Measurements from ENCODE around the gene DHX35.

DHX35 gene

GRCh38 chr20:38927902-38928578 is 34.1 kb upstream of the DHX35 start:
- Histone ChIP-seq H3K9ac (ENCODE audit: low read length) (peak overlapping the region; percentile 13), H3K27ac (ENCODE audit: low read depth, low read length) (peak overlapping the region; percentile 20), H3K27me3 (ENCODE audit: control insufficient read depth in 1 of 2, insufficient read depth in 2 of 2, low read length in 2 of 2) (no peaks in the 10 kb centered on the region), H3K4me1 (ENCODE audit: insufficient read depth, low read length) (peaks cover 21% of the 10 kb centered on the region), H3K4me3 (ENCODE audit: low read depth in 1 of 2, low read length in 2 of 2) (peak overlapping the region; percentile 25 to 35), H3K9me3 (ENCODE audit: low read length) (no peaks in the 10 kb centered on the region), H3K36me3 (ENCODE audit: insufficient read depth, low read length) (no peaks in the 10 kb centered on the region)

GRCh38 chr20:38930242-38930569 is 31.9 kb upstream of the DHX35 start:
- no peaks in the 10 kb centered on the region for H3K36me3 ChIP-seq (ENCODE audit: insufficient read depth, low read length)
- H3K4me1 ChIP-seq (ENCODE audit: insufficient read depth, low read length) = peaks cover 21% of the 10 kb centered on the region
- H3K27ac ChIP-seq (ENCODE audit: low read depth, low read length) = peak overlapping the region; percentile 5
- H3K9ac ChIP-seq (ENCODE audit: low read length) = no peak overlapping the region
- H3K4me3 ChIP-seq (ENCODE audit: low read depth in 1 of 2, low read length in 2 of 2) = no peak overlapping the region
- H3K27me3 ChIP-seq (ENCODE audit: control insufficient read depth in 1 of 2, insufficient read depth in 2 of 2, low read length in 2 of 2) = no peaks in the 10 kb centered on the region
- no peaks in the 10 kb centered on the region for H3K9me3 ChIP-seq (ENCODE audit: low read length)

- Histone ChIP-seq H3K4me3 (ENCODE audit: low read depth in 1 of 2, low read length in 2 of 2) (no peak overlapping the region), H3K27ac (ENCODE audit: low read depth, low read length) (no peak overlapping the region), H3K9ac (ENCODE audit: low read length) (no peak overlapping the region), H3K9me3 (ENCODE audit: low read length) (no peaks in the 10 kb centered on the region), H3K4me1 (ENCODE audit: insufficient read depth, low read length) (peaks cover 21% of the 10 kb centered on the region), H3K36me3 (ENCODE audit: insufficient read depth, low read length) (no peaks in the 10 kb centered on the region), H3K27me3 (ENCODE audit: control insufficient read depth in 1 of 2, insufficient read depth in 2 of 2, low read length in 2 of 2) (no peaks in the 10 kb centered on the region)
Measured at GRCh38 chr20:38931984-38932383, 30.2 kb upstream of the DHX35 start.

GRCh38 chr20:38932457-38933120 is 29.6 kb upstream of the DHX35 start:
- no peaks in the 10 kb centered on the region for H3K36me3 ChIP-seq (ENCODE audit: insufficient read depth, low read length)
- H3K9me3 ChIP-seq (ENCODE audit: low read length) = no peaks in the 10 kb centered on the region
- no peaks in the 10 kb centered on the region for H3K27me3 ChIP-seq (ENCODE audit: control insufficient read depth in 1 of 2, insufficient read depth in 2 of 2, low read length in 2 of 2)
- H3K4me3 ChIP-seq (ENCODE audit: low read depth in 1 of 2, low read length in 2 of 2) = no peak overlapping the region
- no peak overlapping the region for H3K9ac ChIP-seq (ENCODE audit: low read length)
- H3K27ac ChIP-seq (ENCODE audit: low read depth, low read length) = no peak overlapping the region
- H3K4me1 ChIP-seq (ENCODE audit: insufficient read depth, low read length) = peaks cover 21% of the 10 kb centered on the region

DNA sequence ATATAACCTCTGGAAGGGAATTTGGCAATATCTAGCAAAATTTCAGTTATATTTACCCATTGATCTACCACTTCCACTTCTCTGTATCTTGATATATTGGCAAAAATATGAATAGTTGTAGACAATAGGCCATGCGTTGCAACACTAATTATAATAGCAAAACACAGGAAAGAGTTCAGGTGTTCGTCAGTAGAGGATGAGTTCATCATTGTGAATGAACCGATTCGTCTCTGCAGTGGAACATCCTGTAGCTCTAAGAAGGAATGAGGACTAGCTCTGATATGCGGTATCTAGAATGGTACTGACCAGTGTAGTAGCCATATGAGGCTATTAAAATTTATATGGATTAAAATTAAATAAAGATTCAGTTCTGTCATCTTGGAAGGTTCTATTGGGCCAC is 27.6 kb upstream of the DHX35 start:
- H3K4me1 ChIP-seq (ENCODE audit: insufficient read depth, low read length) = peaks cover 17% of the 10 kb centered on the region

DNA sequence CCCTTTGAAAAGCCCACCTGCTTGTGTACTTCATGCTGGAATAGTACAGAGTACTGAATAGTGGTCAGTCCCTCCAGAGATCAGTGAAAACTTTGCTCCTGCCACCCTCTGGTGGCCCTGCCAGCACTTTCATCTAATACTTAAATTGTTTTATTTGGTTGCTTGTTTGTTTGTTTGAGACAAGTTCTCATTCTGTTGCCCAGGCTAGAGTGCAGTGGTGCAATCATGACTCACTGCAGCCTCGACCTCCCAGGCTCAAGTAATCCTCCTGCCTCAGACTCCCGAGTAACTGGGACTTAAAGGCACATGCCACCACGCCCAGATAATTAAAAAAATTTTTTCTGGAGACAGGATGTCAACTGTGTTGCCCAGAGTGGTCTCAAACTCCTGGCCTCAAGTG is 26.9 kb upstream of the DHX35 start:
- no peaks in the 10 kb centered on the region for H3K9me3 ChIP-seq (ENCODE audit: low read length)
- no peak overlapping the region for H3K27ac ChIP-seq (ENCODE audit: low read depth, low read length)
- H3K27me3 ChIP-seq (ENCODE audit: control insufficient read depth in 1 of 2, insufficient read depth in 2 of 2, low read length in 2 of 2) = no peaks in the 10 kb centered on the region
- no peaks in the 10 kb centered on the region for H3K36me3 ChIP-seq (ENCODE audit: insufficient read depth, low read length)
- peaks cover 17% of the 10 kb centered on the region for H3K4me1 ChIP-seq (ENCODE audit: insufficient read depth, low read length)
- H3K9ac ChIP-seq (ENCODE audit: low read length) = no peak overlapping the region
- no peak overlapping the region for H3K4me3 ChIP-seq (ENCODE audit: low read depth in 1 of 2, low read length in 2 of 2)

More for the DNA sequence above, 27.6 kb upstream of the DHX35 start:
- H3K4me3 ChIP-seq (ENCODE audit: low read depth in 1 of 2, low read length in 2 of 2) = no peak overlapping the region
- no peaks in the 10 kb centered on the region for H3K27me3 ChIP-seq (ENCODE audit: control insufficient read depth in 1 of 2, insufficient read depth in 2 of 2, low read length in 2 of 2)
- no peaks in the 10 kb centered on the region for H3K36me3 ChIP-seq (ENCODE audit: insufficient read depth, low read length)
- no peak overlapping the region for H3K27ac ChIP-seq (ENCODE audit: low read depth, low read length)
- H3K9ac ChIP-seq (ENCODE audit: low read length) = no peak overlapping the region
- H3K9me3 ChIP-seq (ENCODE audit: low read length) = no peaks in the 10 kb centered on the region

- peaks cover 17% of the 10 kb centered on the region for H3K4me1 ChIP-seq (ENCODE audit: insufficient read depth, low read length)
- H3K36me3 ChIP-seq (ENCODE audit: insufficient read depth, low read length) = no peaks in the 10 kb centered on the region
- no peak overlapping the region for H3K9ac ChIP-seq (ENCODE audit: low read length)
- H3K9me3 ChIP-seq (ENCODE audit: low read length) = no peaks in the 10 kb centered on the region
- no peaks in the 10 kb centered on the region for H3K27me3 ChIP-seq (ENCODE audit: control insufficient read depth in 1 of 2, insufficient read depth in 2 of 2, low read length in 2 of 2)
- H3K27ac ChIP-seq (ENCODE audit: low read depth, low read length) = no peak overlapping the region
- no peak overlapping the region for H3K4me3 ChIP-seq (ENCODE audit: low read depth in 1 of 2, low read length in 2 of 2)
Measured at GRCh38 chr20:38935967-38936407, 26.2 kb upstream of the DHX35 start.

DNA sequence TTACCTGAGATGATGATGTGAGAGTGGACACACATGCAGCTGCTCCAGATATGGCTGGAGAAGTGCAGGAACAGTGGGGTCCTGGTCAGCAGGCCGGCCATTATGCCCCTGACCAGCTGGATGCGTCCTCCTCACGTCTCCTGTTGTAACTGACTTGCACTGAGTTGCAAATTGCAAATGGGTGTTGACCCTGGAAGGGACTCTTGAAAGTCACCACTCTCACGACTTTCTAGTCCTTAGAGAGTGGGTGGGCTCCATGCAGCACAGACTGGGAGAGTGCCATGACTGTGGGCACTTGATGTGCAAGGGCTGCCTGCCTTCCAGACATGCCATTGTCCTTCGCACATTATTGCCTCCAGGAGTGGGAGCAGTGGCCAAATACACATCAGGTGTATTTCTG is 25.1 kb upstream of the DHX35 start:
- peaks cover 9% of the 10 kb centered on the region for H3K4me1 ChIP-seq (ENCODE audit: insufficient read depth, low read length)
- no peaks in the 10 kb centered on the region for H3K36me3 ChIP-seq (ENCODE audit: insufficient read depth, low read length)
- H3K27ac ChIP-seq (ENCODE audit: low read depth, low read length) = no peak overlapping the region
- H3K4me3 ChIP-seq (ENCODE audit: low read depth in 1 of 2, low read length in 2 of 2) = no peak overlapping the region
- no peaks in the 10 kb centered on the region for H3K27me3 ChIP-seq (ENCODE audit: control insufficient read depth in 1 of 2, insufficient read depth in 2 of 2, low read length in 2 of 2)
- H3K9me3 ChIP-seq (ENCODE audit: low read length) = no peaks in the 10 kb centered on the region
- no peak overlapping the region for H3K9ac ChIP-seq (ENCODE audit: low read length)

GRCh38 chr20:38937978-38938473 is 24.1 kb upstream of the DHX35 start:
- Histone ChIP-seq H3K9ac (ENCODE audit: low read length) (no peak overlapping the region), H3K36me3 (ENCODE audit: insufficient read depth, low read length) (no peaks in the 10 kb centered on the region), H3K4me3 (ENCODE audit: low read depth in 1 of 2, low read length in 2 of 2) (no peak overlapping the region), H3K27ac (ENCODE audit: low read depth, low read length) (no peak overlapping the region), H3K27me3 (ENCODE audit: control insufficient read depth in 1 of 2, insufficient read depth in 2 of 2, low read length in 2 of 2) (no peaks in the 10 kb centered on the region), H3K9me3 (ENCODE audit: low read length) (no peaks in the 10 kb centered on the region), H3K4me1 (ENCODE audit: insufficient read depth, low read length) (peaks cover under 1% of the 10 kb centered on the region)

DNA sequence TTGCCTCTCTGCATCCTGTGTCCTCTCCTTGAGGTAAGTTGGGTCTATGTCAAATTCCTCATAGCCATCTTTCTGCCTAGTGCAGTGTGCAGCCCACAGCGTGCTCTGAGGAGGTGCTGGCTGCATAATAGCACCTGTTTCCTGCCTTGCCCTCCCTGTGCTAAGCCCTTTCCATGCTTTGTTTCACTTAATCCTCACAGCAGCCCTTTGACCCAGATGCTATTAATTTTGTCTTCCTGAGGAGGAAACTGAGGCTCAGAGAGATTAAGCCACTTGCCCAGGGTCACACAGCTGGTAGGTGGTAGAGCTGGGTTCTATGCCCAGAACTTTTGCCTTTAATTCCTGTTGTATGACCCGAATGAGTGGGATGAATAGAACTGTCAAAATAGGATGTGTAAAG is 22.5 kb upstream of the DHX35 start:
- Histone ChIP-seq H3K9me3 (ENCODE audit: low read length) (no peaks in the 10 kb centered on the region), H3K9ac (ENCODE audit: low read length) (no peak overlapping the region), H3K27ac (ENCODE audit: low read depth, low read length) (no peak overlapping the region), H3K36me3 (ENCODE audit: insufficient read depth, low read length) (peaks cover 4% of the 10 kb centered on the region), H3K4me1 (ENCODE audit: insufficient read depth, low read length) (no peaks in the 10 kb centered on the region), H3K4me3 (ENCODE audit: low read depth in 1 of 2, low read length in 2 of 2) (no peak overlapping the region), H3K27me3 (ENCODE audit: control insufficient read depth in 1 of 2, insufficient read depth in 2 of 2, low read length in 2 of 2) (no peaks in the 10 kb centered on the region)

DNA sequence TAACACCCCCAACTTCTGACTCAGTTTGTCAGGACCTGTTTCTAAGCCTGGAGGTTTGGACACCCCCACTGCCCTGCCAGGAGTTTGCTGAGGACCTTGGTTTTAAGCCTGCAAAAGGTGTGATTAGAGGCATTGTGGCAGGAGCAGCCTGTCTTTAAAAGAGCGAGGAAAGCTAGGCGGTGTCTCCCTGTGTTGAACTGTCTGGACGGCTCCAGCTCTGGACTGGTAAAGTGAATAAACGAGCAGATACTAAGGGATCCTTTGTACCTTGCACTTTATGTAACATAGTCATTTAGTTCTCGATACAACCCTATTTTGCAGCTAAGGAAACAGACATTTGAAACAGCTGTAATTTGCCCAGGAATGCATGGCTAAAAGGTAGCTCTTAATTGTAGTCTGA is 21.5 kb upstream of the DHX35 start:
- H3K9me3 ChIP-seq (ENCODE audit: low read length) = no peaks in the 10 kb centered on the region
- H3K9ac ChIP-seq (ENCODE audit: low read length) = no peak overlapping the region
- peaks cover 4% of the 10 kb centered on the region for H3K36me3 ChIP-seq (ENCODE audit: insufficient read depth, low read length)
- no peaks in the 10 kb centered on the region for H3K4me1 ChIP-seq (ENCODE audit: insufficient read depth, low read length)
- H3K4me3 ChIP-seq (ENCODE audit: low read depth in 1 of 2, low read length in 2 of 2) = no peak overlapping the region
- H3K27me3 ChIP-seq (ENCODE audit: control insufficient read depth in 1 of 2, insufficient read depth in 2 of 2, low read length in 2 of 2) = no peaks in the 10 kb centered on the region
- H3K27ac ChIP-seq (ENCODE audit: low read depth, low read length) = no peak overlapping the region
